Measurements from ENCODE around the gene DAB2. TPM values are rescaled to one million over a fixed set of nuclear protein-coding genes. Genes with fewer than 3 reads are reported as not detected.

DAB2 gene
- total RNA-seq (10 to 100 TPM in 4 of 5 donors, 1 to 10 TPM in 1; 4.9 to 74.4 (median 43.0) TPM), polyA plus RNA-seq (10 to 100 TPM in 2 of 3 donors, 1 to 10 TPM in 1; 3.1 to 37.0 (median 19.9) TPM)
- long read RNA-seq, donor 1: 0 reads
- long read RNA-seq, donor 2, full-length matches to known transcripts: 1 of 1 reads
- long read RNA-seq, donor 2, partial matches to known transcripts: 0 of 1 reads
- long read RNA-seq, donor 2, other reads (novel, unspliced or antisense): 0 of 1 reads
- long read RNA-seq, donor 3: 0 reads
- long read RNA-seq, donor 4: 0 reads
- long read RNA-seq, donor 5, partial matches to known transcripts: 17 of 18 reads
- long read RNA-seq, donor 5, other reads (novel, unspliced or antisense): 0 of 18 reads
- long read RNA-seq, donor 6, full-length matches to known transcripts: 8 of 28 reads
- long read RNA-seq, donor 6, partial matches to known transcripts: 20 of 28 reads
- long read RNA-seq, donor 6, other reads (novel, unspliced or antisense): 0 of 28 reads
- long read RNA-seq, donor 7, partial matches to known transcripts: 14 of 14 reads
- long read RNA-seq, donor 7, other reads (novel, unspliced or antisense): 0 of 14 reads
- long read RNA-seq, donor 8: 0 reads
- long read RNA-seq, donor 9, full-length matches to known transcripts: 1 of 6 reads
- long read RNA-seq, donor 9, partial matches to known transcripts: 5 of 6 reads
- long read RNA-seq, donor 9, other reads (novel, unspliced or antisense): 0 of 6 reads
- long read RNA-seq, donor 10, partial matches to known transcripts: 0 of 1 reads
- long read RNA-seq, donor 10, other reads (novel, unspliced or antisense): 0 of 1 reads

DNA sequence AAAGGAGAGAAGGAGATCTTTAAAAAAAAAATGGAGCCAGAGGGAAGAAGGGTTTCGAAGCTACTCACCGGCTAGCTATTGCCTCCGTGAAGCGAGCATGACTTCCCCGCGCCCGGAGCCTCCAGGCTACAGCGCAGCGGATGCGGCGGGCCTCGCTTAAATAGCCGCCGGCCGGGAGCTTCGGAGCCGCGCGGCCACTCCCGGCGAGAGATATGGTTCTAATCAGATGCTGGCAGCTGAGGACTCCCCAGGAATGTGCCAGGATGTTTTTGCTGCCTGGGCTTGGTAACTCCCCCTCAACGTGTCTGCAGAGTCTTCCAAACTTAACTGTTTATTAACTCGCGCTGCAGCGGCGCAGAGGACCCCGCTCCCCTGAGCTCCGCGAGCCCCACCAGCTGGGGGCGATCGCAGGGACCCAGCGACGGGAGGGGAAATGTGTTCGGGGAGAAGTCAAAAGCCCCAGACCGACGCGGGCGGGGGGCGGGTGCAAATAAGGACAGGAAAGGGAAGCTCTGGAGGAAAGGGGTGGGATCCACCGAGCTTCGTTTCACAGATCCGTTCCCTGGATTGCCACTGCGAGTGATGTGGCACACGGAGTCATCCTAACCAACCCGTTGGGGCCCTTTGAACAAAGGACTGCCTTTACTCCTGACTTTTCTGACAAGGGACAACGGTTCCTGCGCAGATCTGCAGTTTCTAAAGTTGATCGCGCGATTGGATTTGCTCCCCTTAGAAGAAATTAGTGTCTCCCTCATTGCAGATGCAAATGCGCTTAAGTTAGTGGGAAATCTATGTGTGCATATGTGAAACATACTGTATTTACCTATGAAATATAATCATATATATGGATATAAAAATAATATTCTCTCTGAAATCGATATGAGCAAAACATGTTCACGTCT lies at the start of gene DAB2:
Gene DAB2, minus strand, starts transcription at position 245 of the 902 bp plus-strand sequence. CDS start 30,660 bp downstream, outside the sequence.
- H3K9me3 ChIP-seq: no peaks in the 10 kb centered on the region
- H3K27ac ChIP-seq: peak within 1 kb of the TSS; percentile 48 to 88 (median 84)
- H3K36me3 ChIP-seq: no peaks in the 10 kb centered on the region
- peaks cover 5 to 57% (median 32%) of the 10 kb centered on the region in 4 donors for H3K4me1 ChIP-seq
- H3K4me3 ChIP-seq: peak within 1 kb of the TSS; percentile 56 to 63 (median 61)
- peak; percentile 73 to 91 for DNase-seq
- TF ChIP-seq POLR2A (IDR thresholded peaks at IDR 0.05) (peak in 1 of 4 donors; percentile 15), POLR2AphosphoS5 (IDR thresholded peaks at IDR 0.05) (peak; percentile 19 to 86 (median 80)), EP300 (IDR thresholded peaks at IDR 0.05) (no peak)
- TF ChIP-seq, protein P1, sequence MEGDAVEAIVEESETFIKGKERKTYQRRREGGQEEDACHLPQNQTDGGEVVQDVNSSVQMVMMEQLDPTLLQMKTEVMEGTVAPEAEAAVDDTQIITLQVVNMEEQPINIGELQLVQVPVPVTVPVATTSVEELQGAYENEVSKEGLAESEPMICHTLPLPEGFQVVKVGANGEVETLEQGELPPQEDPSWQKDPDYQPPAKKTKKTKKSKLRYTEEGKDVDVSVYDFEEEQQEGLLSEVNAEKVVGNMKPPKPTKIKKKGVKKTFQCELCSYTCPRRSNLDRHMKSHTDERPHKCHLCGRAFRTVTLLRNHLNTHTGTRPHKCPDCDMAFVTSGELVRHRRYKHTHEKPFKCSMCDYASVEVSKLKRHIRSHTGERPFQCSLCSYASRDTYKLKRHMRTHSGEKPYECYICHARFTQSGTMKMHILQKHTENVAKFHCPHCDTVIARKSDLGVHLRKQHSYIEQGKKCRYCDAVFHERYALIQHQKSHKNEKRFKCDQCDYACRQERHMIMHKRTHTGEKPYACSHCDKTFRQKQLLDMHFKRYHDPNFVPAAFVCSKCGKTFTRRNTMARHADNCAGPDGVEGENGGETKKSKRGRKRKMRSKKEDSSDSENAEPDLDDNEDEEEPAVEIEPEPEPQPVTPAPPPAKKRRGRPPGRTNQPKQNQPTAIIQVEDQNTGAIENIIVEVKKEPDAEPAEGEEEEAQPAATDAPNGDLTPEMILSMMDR (IDR thresholded peaks at IDR 0.05): peak in 2 of 7 experiments; percentile 19 to 22
- WGBS, 5 donors: 3 to 5% (median 3%) methylated on average over 41 to 53 of the region's 53 CpGs
- intact Hi-C loops (cut with DNase I; ENCODE audit: low total_unique reads): no loop called here
- H3K27me3 ChIP-seq: peaks cover 0 to 7% (median 0%) of the 10 kb centered on the region in 3 donors

DNA sequence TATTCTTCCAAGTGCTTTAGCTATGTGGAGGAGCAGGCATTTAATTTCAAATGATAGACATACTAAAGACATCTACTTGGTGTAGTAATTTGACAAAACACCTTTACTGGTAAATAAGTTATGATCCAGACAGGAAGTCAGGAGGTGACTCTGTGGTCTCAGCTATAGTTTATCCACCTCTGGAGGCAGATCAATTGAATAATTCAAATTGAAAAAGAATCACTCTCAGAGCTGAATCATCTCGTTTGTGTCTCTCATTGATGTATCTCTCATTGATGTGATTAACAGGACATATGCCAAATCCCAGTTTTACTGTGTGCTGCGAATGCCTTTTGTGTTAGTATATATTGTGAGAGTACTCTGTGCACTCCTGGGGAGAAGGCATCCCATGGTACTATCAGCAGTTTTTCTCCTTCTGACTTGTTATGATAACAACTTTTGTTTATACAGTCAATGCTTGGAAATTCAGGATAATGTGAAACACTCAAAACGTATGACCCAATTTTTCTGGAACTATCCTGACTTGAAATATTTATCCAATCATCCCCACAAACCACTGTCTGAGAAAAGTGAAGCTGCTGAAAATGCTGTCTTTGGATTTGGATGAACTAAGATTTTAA lies 48.5 kb upstream of the DAB2 start:
- TF ChIP-seq, protein P1 (IDR thresholded peaks at IDR 0.05): no peak
- no peak for TF ChIP-seq EP300 (IDR thresholded peaks at IDR 0.05)
- no peak for TF ChIP-seq POLR2A (IDR thresholded peaks at IDR 0.05)
- TF ChIP-seq POLR2AphosphoS5 (IDR thresholded peaks at IDR 0.05): no peak
- Histone ChIP-seq H3K27ac (no peak overlapping the region), H3K9me3 (no peaks in the 10 kb centered on the region), H3K4me1 (no peaks in the 10 kb centered on the region), H3K27me3 (no peaks in the 10 kb centered on the region), H3K4me3 (no peak overlapping the region), H3K36me3 (no peaks in the 10 kb centered on the region)
- WGBS, 5 donors: 54 to 64% (median 61%) methylated on average over 3 of the region's 3 CpGs
- intact Hi-C loops (cut with DNase I; ENCODE audit: low total_unique reads): no loop called here
- no peak for DNase-seq

DNA sequence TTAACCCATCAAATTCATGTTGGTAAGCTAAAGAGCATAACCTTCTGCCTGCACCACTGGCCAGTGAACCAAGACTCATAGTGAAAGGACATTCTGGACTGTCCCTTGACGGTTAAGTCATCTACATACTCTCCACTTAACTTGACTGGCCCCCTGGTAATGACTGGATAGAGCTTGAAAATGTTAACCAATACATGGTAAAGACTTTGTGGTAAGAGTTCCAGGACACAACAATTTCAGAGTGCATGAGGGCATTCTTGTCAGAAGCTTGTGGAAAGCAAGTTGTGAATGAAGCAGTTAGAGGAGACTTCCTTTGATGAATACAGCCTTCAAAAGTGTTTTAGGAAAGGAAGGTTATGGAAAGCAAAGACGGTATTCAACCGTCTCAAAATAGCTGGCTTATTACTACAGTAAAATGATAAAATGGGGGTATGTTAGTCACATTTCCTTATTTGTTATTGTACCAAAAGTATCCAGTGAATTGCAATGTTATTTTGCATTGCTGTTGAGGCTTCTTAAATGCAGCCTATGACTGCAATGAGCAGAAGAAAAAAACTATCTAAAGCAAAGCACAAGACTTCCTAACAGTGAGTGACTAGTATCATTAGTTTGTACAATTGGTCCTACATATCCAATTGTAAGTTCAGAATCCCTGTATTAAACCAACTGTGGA lies 47.2 kb upstream of the DAB2 start:
- Histone ChIP-seq H3K36me3 (no peaks in the 10 kb centered on the region), H3K4me1 (no peaks in the 10 kb centered on the region), H3K27me3 (no peaks in the 10 kb centered on the region), H3K9me3 (no peaks in the 10 kb centered on the region), H3K4me3 (no peak overlapping the region), H3K27ac (no peak overlapping the region)
- DNase-seq: no peak
- 56 to 89% (median 75%) methylated on average over 3 of the region's 3 CpGs for WGBS, 5 donors
- TF ChIP-seq, protein P1 (IDR thresholded peaks at IDR 0.05): no peak
- TF ChIP-seq POLR2AphosphoS5 (IDR thresholded peaks at IDR 0.05) (no peak), EP300 (IDR thresholded peaks at IDR 0.05) (no peak), POLR2A (IDR thresholded peaks at IDR 0.05) (no peak)
- intact Hi-C loops (cut with DNase I; ENCODE audit: low total_unique reads): no loop called here
